ENCODE data around the gene RPP21.

DNA sequence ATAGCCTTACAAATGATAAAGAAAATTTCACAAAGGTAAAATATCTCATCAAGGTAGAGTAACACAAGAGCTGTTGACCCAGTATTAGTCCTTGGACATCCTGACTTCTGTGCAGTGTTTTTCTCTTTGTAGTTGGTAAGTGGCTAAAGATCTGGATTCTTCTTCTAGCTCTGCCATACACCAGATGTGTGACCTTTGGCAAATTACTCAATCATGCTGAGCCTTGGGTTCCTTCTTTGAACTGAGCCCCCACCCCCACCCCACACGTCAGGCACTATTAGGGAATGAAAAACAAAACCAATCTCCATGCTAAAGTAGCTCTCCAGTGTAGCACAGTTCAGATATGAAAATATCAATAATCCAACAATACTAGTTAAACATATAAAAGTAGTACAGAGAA lies 33.3 kb upstream of the RPP21 start:
- TF ChIP-seq, protein P1, sequence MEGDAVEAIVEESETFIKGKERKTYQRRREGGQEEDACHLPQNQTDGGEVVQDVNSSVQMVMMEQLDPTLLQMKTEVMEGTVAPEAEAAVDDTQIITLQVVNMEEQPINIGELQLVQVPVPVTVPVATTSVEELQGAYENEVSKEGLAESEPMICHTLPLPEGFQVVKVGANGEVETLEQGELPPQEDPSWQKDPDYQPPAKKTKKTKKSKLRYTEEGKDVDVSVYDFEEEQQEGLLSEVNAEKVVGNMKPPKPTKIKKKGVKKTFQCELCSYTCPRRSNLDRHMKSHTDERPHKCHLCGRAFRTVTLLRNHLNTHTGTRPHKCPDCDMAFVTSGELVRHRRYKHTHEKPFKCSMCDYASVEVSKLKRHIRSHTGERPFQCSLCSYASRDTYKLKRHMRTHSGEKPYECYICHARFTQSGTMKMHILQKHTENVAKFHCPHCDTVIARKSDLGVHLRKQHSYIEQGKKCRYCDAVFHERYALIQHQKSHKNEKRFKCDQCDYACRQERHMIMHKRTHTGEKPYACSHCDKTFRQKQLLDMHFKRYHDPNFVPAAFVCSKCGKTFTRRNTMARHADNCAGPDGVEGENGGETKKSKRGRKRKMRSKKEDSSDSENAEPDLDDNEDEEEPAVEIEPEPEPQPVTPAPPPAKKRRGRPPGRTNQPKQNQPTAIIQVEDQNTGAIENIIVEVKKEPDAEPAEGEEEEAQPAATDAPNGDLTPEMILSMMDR (IDR thresholded peaks at IDR 0.05) = no peak
- TF ChIP-seq EZH2 (IDR thresholded peaks at IDR 0.05; ENCODE audit: borderline replicate concordance, insufficient read depth, low read depth, low read length, poor library complexity, severe bottlenecking) = no peak
